ENCODE data around the gene NOS1AP.
A peak's percentile ranks its signal among the peaks of the same experiment; 100 is the strongest.

Gene NOS1AP

GRCh38 chr1:162275622-162276175 lies 206.2 kb downstream of the NOS1AP start (continued):
- TF ChIP-seq, protein P1, sequence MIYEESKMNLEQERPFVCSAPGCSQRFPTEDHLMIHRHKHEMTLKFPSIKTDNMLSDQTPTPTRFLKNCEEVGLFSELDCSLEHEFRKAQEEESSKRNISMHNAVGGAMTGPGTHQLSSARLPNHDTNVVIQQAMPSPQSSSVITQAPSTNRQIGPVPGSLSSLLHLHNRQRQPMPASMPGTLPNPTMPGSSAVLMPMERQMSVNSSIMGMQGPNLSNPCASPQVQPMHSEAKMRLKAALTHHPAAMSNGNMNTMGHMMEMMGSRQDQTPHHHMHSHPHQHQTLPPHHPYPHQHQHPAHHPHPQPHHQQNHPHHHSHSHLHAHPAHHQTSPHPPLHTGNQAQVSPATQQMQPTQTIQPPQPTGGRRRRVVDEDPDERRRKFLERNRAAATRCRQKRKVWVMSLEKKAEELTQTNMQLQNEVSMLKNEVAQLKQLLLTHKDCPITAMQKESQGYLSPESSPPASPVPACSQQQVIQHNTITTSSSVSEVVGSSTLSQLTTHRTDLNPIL (CRISPR knock-in tag; IDR thresholded peaks at IDR 0.05; ENCODE audit: low read depth), result no peak
- TF ChIP-seq RARB (CRISPR knock-in tag; IDR thresholded peaks at IDR 0.05), result no peak
- TF ChIP-seq TCF4 (CRISPR knock-in tag; IDR thresholded peaks at IDR 0.05; ENCODE audit: borderline replicate concordance), result no peak

GRCh38 chr1:162276493-162276892 lies 207.0 kb downstream of the NOS1AP start:
- TF ChIP-seq TOX (CRISPR knock-in tag; IDR thresholded peaks at IDR 0.05; ENCODE audit: borderline replicate concordance) (no peak), ZC3H10 (CRISPR knock-in tag; IDR thresholded peaks at IDR 0.05) (no peak), TCF4 (CRISPR knock-in tag; IDR thresholded peaks at IDR 0.05; ENCODE audit: borderline replicate concordance) (no peak), SNAI2 (CRISPR knock-in tag; IDR thresholded peaks at IDR 0.05) (no peak), BACH2 (CRISPR knock-in tag; IDR thresholded peaks at IDR 0.05; ENCODE audit: borderline replicate concordance) (no peak), ZFP30 (CRISPR knock-in tag; IDR thresholded peaks at IDR 0.05) (no peak), RARB (CRISPR knock-in tag; IDR thresholded peaks at IDR 0.05) (no peak), ISL1 (CRISPR knock-in tag; IDR thresholded peaks at IDR 0.05) (no peak), OSR1 (CRISPR knock-in tag; IDR thresholded peaks at IDR 0.05) (no peak), ZNF70 (CRISPR knock-in tag; IDR thresholded peaks at IDR 0.05) (no peak), ZNF8 (CRISPR knock-in tag; IDR thresholded peaks at IDR 0.05) (no peak)
- TF ChIP-seq, protein P2, sequence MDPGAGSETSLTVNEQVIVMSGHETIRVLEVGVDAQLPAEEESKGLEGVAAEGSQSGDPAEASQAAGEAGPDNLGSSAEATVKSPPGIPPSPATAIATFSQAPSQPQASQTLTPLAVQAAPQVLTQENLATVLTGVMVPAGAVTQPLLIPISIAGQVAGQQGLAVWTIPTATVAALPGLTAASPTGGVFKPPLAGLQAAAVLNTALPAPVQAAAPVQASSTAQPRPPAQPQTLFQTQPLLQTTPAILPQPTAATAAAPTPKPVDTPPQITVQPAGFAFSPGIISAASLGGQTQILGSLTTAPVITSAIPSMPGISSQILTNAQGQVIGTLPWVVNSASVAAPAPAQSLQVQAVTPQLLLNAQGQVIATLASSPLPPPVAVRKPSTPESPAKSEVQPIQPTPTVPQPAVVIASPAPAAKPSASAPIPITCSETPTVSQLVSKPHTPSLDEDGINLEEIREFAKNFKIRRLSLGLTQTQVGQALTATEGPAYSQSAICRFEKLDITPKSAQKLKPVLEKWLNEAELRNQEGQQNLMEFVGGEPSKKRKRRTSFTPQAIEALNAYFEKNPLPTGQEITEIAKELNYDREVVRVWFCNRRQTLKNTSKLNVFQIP (CRISPR knock-in tag; IDR thresholded peaks at IDR 0.05; ENCODE audit: borderline replicate concordance, low read depth), result no peak
- peak; percentile 80 for ATAC-seq

GRCh38 chr1:162279136-162279498 lies 209.6 kb downstream of the NOS1AP start:
- TF ChIP-seq PATZ1 (CRISPR knock-in tag; IDR thresholded peaks at IDR 0.05; ENCODE audit: borderline replicate concordance), result no peak
- TF ChIP-seq CSDC2 (CRISPR knock-in tag; IDR thresholded peaks at IDR 0.05), result no peak
- no peak for TF ChIP-seq ESRRG (CRISPR knock-in tag; IDR thresholded peaks at IDR 0.05)
- no peak for TF ChIP-seq ZFP30 (CRISPR knock-in tag; IDR thresholded peaks at IDR 0.05)
- no peak for TF ChIP-seq ZNF8 (CRISPR knock-in tag; IDR thresholded peaks at IDR 0.05)
- TF ChIP-seq ZFP3 (CRISPR knock-in tag; IDR thresholded peaks at IDR 0.05), result no peak
- no peak for TF ChIP-seq GLIS3 (CRISPR knock-in tag; IDR thresholded peaks at IDR 0.05)
- no peak for TF ChIP-seq PPARA (CRISPR knock-in tag; IDR thresholded peaks at IDR 0.05; ENCODE audit: borderline replicate concordance)
- TF ChIP-seq TOX (CRISPR knock-in tag; IDR thresholded peaks at IDR 0.05; ENCODE audit: borderline replicate concordance), result no peak
- no peak for ATAC-seq

GRCh38 chr1:162281426-162281825 lies 211.9 kb downstream of the NOS1AP start:
- TF ChIP-seq TOX (CRISPR knock-in tag; IDR thresholded peaks at IDR 0.05; ENCODE audit: borderline replicate concordance) (no peak), GLIS3 (CRISPR knock-in tag; IDR thresholded peaks at IDR 0.05) (no peak), SNAI2 (CRISPR knock-in tag; IDR thresholded peaks at IDR 0.05) (no peak), CSRNP3 (CRISPR knock-in tag; IDR thresholded peaks at IDR 0.05) (no peak), ZNF8 (CRISPR knock-in tag; IDR thresholded peaks at IDR 0.05) (no peak), ZNF70 (CRISPR knock-in tag; IDR thresholded peaks at IDR 0.05) (no peak), PATZ1 (CRISPR knock-in tag; IDR thresholded peaks at IDR 0.05; ENCODE audit: borderline replicate concordance) (no peak), BACH2 (CRISPR knock-in tag; IDR thresholded peaks at IDR 0.05; ENCODE audit: borderline replicate concordance) (no peak), ZC3H10 (CRISPR knock-in tag; IDR thresholded peaks at IDR 0.05) (no peak), ZNF565 (CRISPR knock-in tag; conservative IDR thresholded peaks at IDR 0.05; ENCODE audit: low read depth) (no peak), ESRRG (CRISPR knock-in tag; IDR thresholded peaks at IDR 0.05) (no peak), ISL1 (CRISPR knock-in tag; IDR thresholded peaks at IDR 0.05) (no peak), PPARA (CRISPR knock-in tag; IDR thresholded peaks at IDR 0.05; ENCODE audit: borderline replicate concordance) (no peak), CSDC2 (CRISPR knock-in tag; IDR thresholded peaks at IDR 0.05) (no peak)
- TF ChIP-seq, protein P2 (CRISPR knock-in tag; IDR thresholded peaks at IDR 0.05; ENCODE audit: borderline replicate concordance, low read depth), result no peak
- ATAC-seq, result no peak

Data from SK-N-SH treated with all-trans-retinoic acid at 6 μM for 48 hours (cell line).